Stimulated activated naive CD8-positive, alpha-beta T cell treated with anti-CD3 and anti-CD28 coated beads, Interleukin-15, amount 100 ng/mL, for 72 hours (primary cell): ENCODE data around the gene ERBB3.

ENCODE experiments used
- ATAC-seq: fragments of 150-1000 bp; cut with Tn5 transposase; 2 replicates; pipeline ENCODE4 v1.10.0; 2021; ENCODE audit warnings: mild to moderate bottlenecking, moderate library complexity
- DNase-seq, 2 donors: peaks; one replicate each; pipeline ENCODE4 v3.0.0; 2021 to 2022
- H3K27ac Mint-ChIP-seq, 2 donors: one replicate each; pipeline ENCODE4 v1.8.0; 2022; ENCODE audit warnings: mild to moderate bottlenecking in 2 of 2, mixed read lengths in 2 of 2, moderate library complexity in 2 of 2
- H3K27me3 Mint-ChIP-seq: one replicate; pipeline ENCODE4 v1.8.0; 2022; ENCODE audit warnings: mixed read lengths
- H3K4me1 Mint-ChIP-seq: one replicate; pipeline ENCODE4 v1.8.0; 2022; ENCODE audit warnings: mild to moderate bottlenecking, mixed read lengths
- H3K4me3 Mint-ChIP-seq, 2 donors: one replicate each; pipeline ENCODE4 v1.8.0; 2022; ENCODE audit warnings: mild to moderate bottlenecking in 2 of 2, mixed read lengths in 2 of 2, moderate library complexity in 1 of 2
- H3K9me3 Mint-ChIP-seq, 2 donors: one replicate each; pipeline ENCODE4 v1.8.0; 2022; ENCODE audit warnings: mixed read lengths in 2 of 2

Gene ERBB3

DNA sequence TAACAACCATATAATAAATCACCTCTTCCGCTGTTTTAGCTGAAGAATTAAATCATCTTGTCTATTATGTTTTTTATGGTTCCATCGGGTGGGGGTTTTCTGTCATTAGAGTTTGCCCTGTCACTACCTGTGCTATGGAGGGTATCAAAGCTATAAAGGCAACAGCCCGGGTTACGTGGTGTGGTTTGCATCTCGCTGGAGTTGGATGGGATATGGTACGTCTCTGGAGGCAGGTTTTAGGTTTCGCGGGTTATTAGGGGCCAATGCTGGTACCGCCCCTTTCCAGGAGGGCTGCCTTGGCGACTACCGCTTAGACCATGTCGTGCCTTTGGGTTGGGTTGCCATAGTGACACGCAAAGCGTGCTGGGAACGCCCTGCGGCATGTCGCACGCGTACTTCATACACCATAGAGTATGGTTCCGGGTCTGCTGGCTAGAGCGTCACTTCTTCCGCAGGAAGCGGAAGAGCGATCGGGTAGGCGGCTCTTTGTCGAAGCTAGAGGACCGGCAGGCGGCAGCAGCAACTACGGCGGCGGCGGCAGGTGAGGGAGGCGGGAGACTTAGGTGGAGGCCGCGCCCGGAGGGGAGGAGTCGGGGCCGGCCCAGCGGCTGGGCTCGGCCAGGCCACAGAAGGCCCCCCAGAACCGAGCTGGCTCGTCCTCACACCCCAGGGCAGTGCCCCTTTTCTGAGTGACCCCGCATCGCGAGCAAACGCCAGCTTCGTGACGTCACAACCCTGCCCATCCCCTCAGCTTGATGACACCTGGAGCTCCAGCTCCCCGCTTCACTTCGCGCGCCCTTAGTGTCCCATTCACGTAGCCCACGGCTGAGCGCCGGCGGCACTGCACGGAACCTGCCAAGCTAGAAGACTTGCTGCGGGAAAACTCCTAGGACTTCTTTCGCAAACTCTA lies 38.1 kb downstream of the ERBB3 start, which contains the start of gene ZC3H10:
Gene ZC3H10, plus strand, starts transcription at position 489 of the 910 bp plus-strand sequence. CDS start 2,297 bp downstream, outside the sequence.
- peak within 1 kb of the TSS; percentile 93 to 98 for H3K4me3 Mint-ChIP-seq

DNA sequence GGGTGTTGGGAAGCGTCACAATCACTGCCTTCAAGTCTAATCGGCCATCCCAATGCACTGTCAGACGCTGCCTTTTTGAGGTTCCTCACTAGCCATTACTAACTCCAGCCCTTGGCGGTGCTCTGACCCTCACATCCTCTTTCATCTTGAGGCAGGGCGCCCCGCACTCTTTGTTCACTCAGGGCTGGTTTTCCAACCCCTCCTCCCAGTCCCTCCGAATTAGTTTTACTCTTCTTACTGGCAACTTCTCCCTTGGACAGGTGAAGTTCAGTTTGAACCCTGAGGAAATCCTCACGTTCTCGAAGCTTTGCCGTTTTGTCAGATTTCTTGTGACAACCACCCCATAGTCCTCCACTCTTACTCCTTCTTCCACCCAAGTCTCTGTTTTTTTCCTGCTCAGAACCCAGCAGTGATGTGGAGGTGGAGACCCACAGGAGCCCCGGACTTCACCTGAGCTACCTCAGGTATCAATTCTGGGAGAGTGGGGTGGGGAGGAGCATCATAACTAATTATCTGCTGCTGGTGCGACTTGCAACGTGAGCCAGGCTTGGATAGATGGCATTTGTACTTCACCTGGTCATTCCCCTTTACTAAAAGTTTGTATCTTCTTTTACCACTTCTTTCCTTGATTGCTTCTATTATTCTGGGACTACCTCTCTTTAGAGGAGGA lies 38.9 kb downstream of the ERBB3 start:
- Mint-ChIP-seq H3K27ac (peak overlapping the region; percentile 66 to 97), H3K9me3 (no peaks in the 10 kb centered on the region), H3K27me3 (no peaks in the 10 kb centered on the region), H3K4me3 (peak overlapping the region; percentile 93 to 98), H3K4me1 (peaks cover 45% of the 10 kb centered on the region)
- ATAC-seq: peak; percentile 2
- no peak for DNase-seq

More for the DNA sequence above, 38.1 kb downstream of the ERBB3 start, which contains the start of gene ZC3H10:
- Mint-ChIP-seq H3K9me3 (no peaks in the 10 kb centered on the region), H3K27me3 (no peaks in the 10 kb centered on the region), H3K27ac (peak within 1 kb of the TSS; percentile 97 to 100), H3K4me1 (peaks cover 45% of the 10 kb centered on the region)
- ATAC-seq (peak; percentile 93), DNase-seq (peak; percentile 97 to 99)

DNA sequence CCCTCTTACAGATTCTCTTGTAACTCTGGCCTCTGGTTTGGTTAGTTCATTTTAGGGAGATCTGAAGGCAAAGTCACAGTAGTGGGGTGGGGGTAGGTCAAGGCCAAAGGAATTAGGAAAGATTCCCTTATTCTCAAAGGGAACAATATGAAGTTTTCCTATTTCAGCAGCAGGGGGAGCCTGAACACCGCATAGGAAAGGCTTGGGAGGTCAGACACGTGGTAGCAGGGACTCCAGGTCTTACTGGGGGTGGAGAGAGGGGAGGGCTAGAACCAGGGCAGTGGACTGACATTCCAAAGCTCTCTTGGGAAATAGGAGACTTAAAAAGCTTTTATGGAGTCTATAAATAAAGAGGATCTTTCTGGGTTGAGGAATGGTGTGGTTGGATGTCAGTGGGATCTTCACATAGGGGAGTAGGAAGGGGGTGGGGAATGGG lies 39.4 kb downstream of the ERBB3 start:
- H3K27ac Mint-ChIP-seq: peak overlapping the region; percentile 6 to 97
- DNase-seq (peak; percentile 37 to 60), ATAC-seq (no peak)
- no peaks in the 10 kb centered on the region for H3K27me3 Mint-ChIP-seq
- peaks cover 45% of the 10 kb centered on the region for H3K4me1 Mint-ChIP-seq
- no peaks in the 10 kb centered on the region for H3K9me3 Mint-ChIP-seq
- peak overlapping the region; percentile 93 to 98 for H3K4me3 Mint-ChIP-seq

DNA sequence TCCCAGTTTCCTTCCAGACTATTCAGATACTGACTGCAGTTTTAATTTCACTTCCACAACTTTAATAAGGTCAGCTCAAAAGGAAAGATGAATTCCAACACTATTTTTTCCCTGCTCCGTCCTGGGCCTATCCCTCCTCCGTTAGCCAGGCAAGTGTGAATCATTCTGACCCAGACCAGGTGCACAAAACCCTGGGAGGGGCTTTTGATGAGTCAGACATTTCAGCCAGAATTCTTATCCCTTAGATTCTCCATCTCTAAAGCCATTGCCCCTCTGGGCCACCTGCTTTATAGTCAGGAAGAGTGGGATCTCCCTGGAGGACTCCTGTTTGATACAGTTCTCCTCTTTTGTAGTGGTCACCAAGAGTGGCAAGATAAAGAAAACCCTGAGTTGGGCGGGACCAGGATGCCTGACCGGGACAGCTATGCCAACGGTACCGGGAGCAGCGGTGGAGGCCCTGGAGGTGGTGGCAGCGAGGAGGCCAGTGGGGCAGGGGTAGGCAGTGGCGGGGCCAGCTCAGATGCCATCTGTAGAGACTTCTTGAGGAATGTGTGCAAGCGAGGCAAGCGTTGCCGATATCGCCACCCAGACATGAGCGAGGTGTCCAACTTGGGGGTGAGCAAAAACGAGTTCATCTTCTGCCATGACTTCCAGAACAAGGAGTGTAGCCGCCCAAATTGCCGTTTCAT lies 40.3 kb downstream of the ERBB3 start:
- Mint-ChIP-seq H3K4me3 (peak overlapping the region in 1 of 2 donors; percentile 45), H3K27ac (no peak overlapping the region), H3K9me3 (no peaks in the 10 kb centered on the region), H3K4me1 (peaks cover 51% of the 10 kb centered on the region), H3K27me3 (no peaks in the 10 kb centered on the region)
- ATAC-seq: no peak
- DNase-seq: no peak

DNA sequence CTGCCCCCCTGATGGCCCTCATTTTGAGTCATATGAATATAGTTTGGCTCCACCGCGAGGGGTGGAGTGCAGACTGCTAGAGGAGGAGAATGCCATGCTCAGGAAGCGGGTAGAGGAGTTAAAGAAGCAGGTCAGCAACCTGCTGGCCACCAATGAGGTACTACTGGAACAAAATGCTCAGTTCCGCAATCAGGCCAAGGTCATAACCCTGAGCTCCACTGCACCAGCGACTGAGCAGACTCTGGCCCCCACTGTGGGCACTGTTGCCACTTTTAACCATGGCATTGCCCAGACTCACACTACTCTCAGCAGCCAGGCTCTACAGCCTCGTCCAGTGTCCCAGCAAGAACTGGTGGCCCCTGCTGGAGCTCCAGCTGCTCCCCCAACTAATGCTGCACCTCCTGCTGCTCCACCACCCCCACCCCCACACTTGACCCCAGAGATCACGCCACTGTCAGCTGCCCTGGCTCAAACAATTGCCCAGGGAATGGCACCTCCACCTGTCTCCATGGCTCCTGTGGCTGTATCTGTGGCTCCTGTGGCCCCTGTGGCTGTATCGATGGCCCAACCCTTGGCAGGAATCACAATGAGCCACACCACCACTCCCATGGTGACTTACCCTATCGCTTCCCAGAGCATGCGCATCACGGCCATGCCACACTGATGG lies 41.4 kb downstream of the ERBB3 start:
- no peak overlapping the region for H3K4me3 Mint-ChIP-seq
- no peaks in the 10 kb centered on the region for H3K9me3 Mint-ChIP-seq
- DNase-seq (no peak), ATAC-seq (no peak)
- peaks cover 57% of the 10 kb centered on the region for H3K4me1 Mint-ChIP-seq
- H3K27me3 Mint-ChIP-seq: no peaks in the 10 kb centered on the region
- H3K27ac Mint-ChIP-seq: no peak overlapping the region

DNA sequence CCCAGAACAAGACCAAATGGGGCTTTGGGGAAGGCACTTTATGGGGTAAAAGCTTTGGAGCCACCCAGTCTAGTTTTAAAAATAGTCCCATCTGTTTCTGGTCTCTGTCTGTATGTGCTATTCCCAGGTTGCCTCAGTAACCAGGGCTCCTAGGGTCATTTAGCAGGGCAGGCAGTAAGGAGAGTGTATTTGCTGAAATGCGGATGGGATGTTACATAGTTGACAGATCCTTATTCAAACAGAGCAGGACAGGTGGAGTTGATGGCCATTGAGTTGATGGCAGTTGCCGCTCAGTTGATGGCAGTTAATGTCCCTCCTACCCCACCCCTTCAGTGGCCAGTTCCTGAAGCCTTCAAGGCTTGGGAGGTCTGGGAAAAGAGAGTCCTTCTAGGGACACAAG lies 42.7 kb downstream of the ERBB3 start:
- DNase-seq (no peak), ATAC-seq (no peak)
- Mint-ChIP-seq H3K4me3 (no peak overlapping the region), H3K9me3 (no peaks in the 10 kb centered on the region), H3K4me1 (peaks cover 70% of the 10 kb centered on the region), H3K27ac (no peak overlapping the region), H3K27me3 (no peaks in the 10 kb centered on the region)

DNA sequence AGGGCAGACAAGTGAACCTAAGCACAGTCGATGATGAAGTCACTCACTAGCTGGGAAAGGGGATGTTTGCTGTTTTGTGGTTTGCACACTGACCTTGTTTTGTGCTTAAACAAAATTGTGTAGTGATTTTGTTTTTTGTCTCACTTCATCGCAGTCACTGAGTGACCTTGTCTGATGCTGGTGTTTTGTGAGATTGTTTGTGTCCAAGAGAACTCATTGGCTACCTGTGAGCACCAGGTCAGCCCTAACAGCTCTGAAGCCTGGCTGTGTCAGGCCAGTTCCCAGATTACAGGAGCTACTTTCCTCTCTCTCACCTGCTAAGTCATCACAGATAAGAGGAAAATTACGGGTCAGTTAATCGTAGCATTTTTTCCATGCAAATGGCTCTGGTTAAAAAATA lies 44.2 kb downstream of the ERBB3 start:
- H3K9me3 Mint-ChIP-seq: no peaks in the 10 kb centered on the region
- no peak for DNase-seq
- no peak for ATAC-seq
- H3K27me3 Mint-ChIP-seq: no peaks in the 10 kb centered on the region
- H3K4me3 Mint-ChIP-seq: no peak overlapping the region
- peaks cover 66% of the 10 kb centered on the region for H3K4me1 Mint-ChIP-seq
- H3K27ac Mint-ChIP-seq: peak overlapping the region in 1 of 2 donors; percentile 15

DNA sequence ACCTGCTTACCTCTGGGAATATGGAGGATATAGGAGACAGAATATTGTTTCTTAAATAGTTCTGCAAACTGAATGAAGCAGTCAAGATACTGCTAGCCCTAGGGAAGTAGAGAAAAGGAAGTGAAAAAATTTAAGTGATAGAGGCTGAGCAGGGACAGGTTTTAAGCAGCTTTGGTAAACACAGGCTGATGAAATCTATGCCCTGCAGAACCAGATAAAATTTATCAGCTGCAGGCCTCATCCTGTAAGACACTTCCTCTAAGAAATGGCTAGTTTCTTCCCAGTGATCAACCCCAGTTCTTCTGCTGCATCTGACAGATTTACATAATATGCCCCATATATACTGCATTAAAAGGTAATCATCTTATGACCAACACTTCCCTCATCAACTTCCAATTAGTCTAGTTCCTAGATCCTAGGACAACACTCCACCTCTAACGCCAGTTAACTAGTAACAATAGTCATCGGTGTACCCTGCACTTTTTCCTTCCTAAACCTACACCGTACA lies 46.8 kb downstream of the ERBB3 start:
- no peaks in the 10 kb centered on the region for H3K9me3 Mint-ChIP-seq
- H3K4me3 Mint-ChIP-seq: peak overlapping the region; percentile 96 to 99
- no peaks in the 10 kb centered on the region for H3K27me3 Mint-ChIP-seq
- no peak for DNase-seq
- ATAC-seq: no peak
- H3K27ac Mint-ChIP-seq: peak overlapping the region in 1 of 2 donors; percentile 88
- H3K4me1 Mint-ChIP-seq: peaks cover 65% of the 10 kb centered on the region

DNA sequence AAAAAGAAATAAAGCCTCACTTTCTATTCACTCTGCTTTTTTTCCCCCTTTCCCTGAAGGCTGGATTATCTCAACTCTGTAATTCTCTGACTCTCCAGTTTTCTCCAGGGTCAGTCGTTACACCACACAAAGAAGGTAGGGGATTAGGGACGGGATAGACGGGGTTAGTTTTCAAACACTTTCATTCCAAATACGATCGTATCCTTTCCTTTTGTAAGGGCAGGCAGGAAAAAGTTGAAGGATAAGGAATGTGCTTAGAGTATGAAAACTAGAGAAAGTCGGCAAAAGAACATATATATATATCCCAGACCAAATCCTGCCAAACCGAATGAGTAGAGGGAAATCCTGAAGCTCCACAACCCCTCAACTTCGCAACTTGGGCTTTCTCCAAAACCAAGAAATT lies 47.5 kb downstream of the ERBB3 start:
- H3K27me3 Mint-ChIP-seq: no peaks in the 10 kb centered on the region
- DNase-seq: no peak
- peak overlapping the region; percentile 6 to 84 for H3K27ac Mint-ChIP-seq
- H3K4me1 Mint-ChIP-seq: peaks cover 65% of the 10 kb centered on the region
- H3K4me3 Mint-ChIP-seq: peak overlapping the region; percentile 96 to 99
- no peak for ATAC-seq
- no peaks in the 10 kb centered on the region for H3K9me3 Mint-ChIP-seq

DNA sequence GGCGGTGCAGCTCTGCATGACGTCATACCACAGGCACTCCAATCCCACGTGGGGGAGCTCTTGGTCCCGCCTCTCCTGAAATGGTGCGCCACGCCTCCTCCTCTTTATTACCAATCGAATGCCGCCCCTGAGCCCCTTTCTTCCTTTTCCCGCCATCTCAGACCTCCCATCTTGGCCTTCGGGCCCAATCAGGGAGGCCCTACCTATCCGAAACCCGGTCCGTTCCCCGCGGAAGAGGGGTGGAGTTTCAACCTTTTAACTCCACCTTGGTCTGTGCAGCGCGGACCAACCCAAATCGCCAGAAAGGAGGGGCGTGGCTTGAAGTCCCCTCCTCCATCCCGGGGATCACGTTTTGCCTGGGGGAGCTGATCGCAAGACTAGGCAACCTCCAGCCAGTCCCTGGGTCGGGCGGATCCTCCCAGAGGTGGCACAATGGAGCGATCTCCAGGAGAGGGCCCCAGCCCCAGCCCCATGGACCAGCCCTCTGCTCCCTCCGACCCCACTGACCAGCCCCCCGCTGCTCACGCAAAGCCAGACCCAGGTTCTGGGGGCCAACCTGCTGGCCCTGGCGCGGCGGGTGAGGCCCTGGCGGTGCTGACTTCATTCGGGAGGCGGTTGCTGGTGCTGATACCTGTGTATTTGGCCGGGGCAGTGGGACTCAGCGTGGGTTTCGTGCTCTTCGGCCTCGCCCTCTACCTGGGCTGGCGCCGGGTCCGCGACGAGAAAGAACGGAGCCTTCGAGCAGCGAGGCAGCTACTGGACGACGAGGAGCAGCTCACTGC lies 48.1 kb downstream of the ERBB3 start, which contains the start of gene ESYT1:
Gene ESYT1, plus strand, starts transcription at position 380 of the 782 bp plus-strand sequence. Its CDS starts 53 bp downstream, at position 433.
- Mint-ChIP-seq H3K27ac (peak within 1 kb of the TSS; percentile 96 to 97), H3K9me3 (no peaks in the 10 kb centered on the region), H3K4me1 (peaks cover 66% of the 10 kb centered on the region), H3K27me3 (no peaks in the 10 kb centered on the region), H3K4me3 (peak within 1 kb of the TSS; percentile 96 to 99)
- ATAC-seq (peak; percentile 93), DNase-seq (peak; percentile 97 to 99)

DNA sequence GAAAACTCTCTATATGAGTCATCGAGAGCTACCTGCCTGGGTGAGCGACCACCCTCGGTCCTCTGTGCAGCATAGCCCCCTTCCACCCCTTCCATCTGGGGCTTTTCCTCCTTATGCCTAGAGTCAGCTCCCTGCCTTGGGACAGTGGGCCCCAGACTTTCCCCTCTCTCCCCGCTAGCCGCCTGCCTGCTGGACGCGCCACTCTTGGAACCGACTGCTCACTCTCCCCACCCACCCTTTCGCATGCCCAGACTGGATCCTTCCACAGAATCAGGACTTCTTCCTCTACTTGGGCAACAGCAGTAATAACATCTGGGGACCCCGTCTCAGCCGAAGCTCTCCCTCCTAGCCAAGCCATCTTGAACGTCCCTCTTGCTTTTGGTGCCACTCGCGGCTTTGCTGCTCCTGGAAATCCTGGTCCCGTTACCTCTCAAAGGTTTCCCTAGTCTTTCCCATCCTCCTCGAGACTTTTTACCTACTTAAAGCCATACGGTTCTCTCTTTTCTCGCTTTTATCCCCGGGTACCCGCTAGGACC lies 48.8 kb downstream of the ERBB3 start:
- DNase-seq (no peak), ATAC-seq (peak; percentile 0)
- Mint-ChIP-seq H3K27ac (peak overlapping the region; percentile 96 to 97), H3K9me3 (no peaks in the 10 kb centered on the region), H3K27me3 (no peaks in the 10 kb centered on the region), H3K4me1 (peaks cover 72% of the 10 kb centered on the region), H3K4me3 (peak overlapping the region; percentile 96 to 99)

DNA sequence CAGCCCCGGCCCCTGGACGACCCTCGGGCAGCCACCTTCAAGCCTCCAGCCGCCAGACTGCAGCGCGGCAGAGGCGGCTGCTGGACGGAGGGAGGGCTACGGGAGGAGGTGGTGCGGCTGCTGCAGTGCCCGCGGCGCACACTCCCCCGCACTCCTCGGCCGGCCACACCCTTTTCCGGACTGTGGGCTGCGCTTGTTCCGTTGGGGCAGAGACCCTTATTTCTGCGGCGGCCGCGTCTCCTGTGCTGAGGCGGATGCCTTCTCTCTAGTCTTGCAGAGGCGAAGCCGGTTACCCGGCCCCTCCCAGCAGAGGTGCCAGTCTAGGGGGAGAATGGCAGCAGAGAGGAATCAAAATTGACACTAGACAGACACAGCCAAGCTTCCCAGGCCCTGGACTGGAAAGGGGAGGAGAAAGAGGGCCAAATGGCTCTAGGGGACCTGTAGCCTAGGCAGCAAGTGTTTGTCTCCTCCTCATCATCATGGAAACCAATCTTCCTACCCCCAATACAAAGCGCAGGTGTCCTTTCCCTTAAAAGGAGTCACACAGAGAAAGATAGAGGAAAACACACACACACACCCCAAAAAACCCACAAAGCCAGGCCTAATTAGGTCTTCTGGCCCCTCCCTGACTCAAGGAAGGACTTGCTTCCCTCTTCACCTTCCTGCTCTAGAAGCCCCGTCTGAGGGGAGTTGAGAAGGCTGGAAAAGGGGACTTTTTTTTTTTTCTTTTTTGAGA lies 49.4 kb downstream of the ERBB3 start:
- Mint-ChIP-seq H3K9me3 (no peaks in the 10 kb centered on the region), H3K27ac (peak overlapping the region; percentile 96 to 97), H3K4me3 (peak overlapping the region; percentile 96 to 99), H3K27me3 (no peaks in the 10 kb centered on the region), H3K4me1 (peaks cover 79% of the 10 kb centered on the region)
- peak; percentile 72 to 81 for DNase-seq
- peak; percentile 52 for ATAC-seq

DNA sequence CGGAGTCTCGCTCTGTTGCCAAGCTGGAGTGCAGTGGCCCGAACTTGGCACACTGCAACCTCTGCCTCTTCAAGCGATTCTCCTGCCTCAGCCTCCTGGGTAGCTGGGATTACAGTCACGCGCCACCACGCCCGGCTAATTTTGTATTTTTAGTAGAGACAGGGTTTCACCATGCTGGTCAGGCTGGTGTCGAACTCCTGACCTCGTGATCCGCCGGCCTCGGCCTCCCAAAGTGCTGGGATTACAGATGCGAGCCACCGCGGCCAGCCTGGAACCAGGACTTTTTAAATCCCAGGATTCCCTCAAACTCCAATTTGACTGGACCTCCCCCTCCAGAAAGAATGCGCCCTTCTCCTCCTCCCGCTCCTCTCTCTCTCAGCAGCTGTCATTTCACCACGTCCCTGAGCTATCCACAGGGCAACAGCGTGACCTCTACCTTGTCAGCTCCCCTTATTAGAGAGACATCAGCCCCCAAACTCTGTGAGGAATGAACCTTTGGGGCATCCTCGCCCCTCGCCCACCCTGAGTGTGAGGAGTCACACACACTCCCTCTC lies 50.1 kb downstream of the ERBB3 start:
- peak overlapping the region; percentile 7 to 16 for H3K27ac Mint-ChIP-seq
- no peaks in the 10 kb centered on the region for H3K27me3 Mint-ChIP-seq
- peaks cover 77% of the 10 kb centered on the region for H3K4me1 Mint-ChIP-seq
- ATAC-seq (no peak), DNase-seq (no peak)
- H3K9me3 Mint-ChIP-seq: no peaks in the 10 kb centered on the region
- H3K4me3 Mint-ChIP-seq: peak overlapping the region; percentile 96 to 99
